Measurements from ENCODE around the gene APOL2.
"Not testable (repeated sequence)": the region's sequence is repeated elsewhere in the genome, so short reads cannot be mapped to it uniquely, and the experiment has no call there.

APOL2 gene, protein sequence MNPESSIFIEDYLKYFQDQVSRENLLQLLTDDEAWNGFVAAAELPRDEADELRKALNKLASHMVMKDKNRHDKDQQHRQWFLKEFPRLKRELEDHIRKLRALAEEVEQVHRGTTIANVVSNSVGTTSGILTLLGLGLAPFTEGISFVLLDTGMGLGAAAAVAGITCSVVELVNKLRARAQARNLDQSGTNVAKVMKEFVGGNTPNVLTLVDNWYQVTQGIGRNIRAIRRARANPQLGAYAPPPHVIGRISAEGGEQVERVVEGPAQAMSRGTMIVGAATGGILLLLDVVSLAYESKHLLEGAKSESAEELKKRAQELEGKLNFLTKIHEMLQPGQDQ

DNA sequence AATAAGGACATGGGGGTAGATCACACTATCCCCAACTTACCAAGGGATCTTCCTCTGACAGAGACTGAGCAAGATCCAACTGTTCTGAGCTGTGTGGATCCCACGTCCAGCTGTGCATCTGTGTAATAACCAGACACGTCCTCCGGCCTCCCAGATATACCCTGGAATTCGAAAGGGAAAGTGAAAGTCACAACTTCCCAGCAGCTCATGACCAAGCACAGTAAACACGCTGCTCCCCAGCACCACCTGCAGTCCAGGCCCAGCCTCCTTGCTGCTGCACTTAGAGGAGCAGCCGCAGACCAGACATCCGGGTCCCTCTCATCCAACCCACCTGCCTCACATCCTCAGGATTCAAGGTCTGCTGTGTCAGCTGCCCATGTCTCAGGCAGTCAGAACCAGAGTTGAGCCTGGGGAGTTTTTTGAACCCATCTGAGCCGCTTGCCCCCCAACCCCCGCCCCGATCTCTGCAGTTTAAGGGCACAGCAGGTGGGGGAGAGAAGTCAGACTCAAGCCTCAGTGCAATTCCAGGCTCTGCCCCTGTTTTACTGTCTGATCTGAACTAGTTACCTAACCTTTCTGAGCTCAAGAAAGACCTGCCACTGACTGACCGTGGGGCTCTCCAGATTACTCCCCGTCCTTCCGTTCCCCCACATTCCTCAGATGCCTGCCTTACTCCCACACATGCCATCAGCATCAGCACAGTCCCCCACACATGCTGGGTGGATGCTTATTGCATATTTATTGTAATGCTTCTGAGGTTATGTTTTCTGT, at the start of gene APOL2:
Gene APOL2, minus strand, starts transcription at position 127 of the 771 bp plus-strand sequence. CDS start 6,365 bp downstream, outside the sequence.
- peak; percentile 87 for DNase-seq

DNA sequence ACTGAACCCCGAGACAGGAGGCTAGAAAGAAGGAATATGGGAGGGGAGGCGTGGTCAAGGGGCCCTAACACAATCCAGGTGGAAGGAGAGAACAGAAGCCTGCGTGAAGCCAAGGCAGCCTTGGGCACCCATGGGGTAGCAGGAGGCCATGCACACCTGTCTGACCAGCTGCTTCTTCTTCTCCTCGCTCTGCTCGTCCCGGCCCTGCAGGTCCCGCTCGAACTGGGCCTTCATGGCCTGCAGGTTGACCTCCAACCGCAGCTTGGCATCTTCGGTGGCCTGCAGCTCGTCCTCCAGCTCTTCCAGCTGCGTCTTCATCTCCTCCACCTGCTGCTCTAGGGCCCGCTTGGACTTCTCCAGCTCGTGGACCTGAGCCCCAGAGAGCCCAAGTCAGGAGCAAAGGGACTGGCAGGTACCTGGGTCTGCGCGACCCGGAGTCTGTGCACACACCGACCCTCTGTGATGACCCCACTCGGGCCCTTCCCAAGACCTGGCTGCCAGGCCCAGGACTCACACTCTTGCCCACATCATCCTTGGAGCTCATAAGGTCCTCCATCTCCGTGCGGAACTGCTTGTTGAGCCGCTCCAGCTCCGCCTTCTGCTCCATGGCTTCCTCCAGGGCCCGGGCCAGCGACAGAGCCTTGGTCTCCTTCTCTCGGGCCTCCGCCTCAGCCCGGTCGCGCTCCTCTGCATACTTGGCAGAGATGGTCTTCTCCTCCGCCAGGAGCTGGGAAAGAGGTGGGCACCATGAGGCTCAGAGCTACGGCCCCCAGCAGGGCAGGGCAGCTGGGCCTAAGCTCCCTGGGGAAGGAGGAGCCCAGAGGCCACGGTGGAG, 49.5 kb upstream of the APOL2 start:
- DNase-seq, result no peak

DNA sequence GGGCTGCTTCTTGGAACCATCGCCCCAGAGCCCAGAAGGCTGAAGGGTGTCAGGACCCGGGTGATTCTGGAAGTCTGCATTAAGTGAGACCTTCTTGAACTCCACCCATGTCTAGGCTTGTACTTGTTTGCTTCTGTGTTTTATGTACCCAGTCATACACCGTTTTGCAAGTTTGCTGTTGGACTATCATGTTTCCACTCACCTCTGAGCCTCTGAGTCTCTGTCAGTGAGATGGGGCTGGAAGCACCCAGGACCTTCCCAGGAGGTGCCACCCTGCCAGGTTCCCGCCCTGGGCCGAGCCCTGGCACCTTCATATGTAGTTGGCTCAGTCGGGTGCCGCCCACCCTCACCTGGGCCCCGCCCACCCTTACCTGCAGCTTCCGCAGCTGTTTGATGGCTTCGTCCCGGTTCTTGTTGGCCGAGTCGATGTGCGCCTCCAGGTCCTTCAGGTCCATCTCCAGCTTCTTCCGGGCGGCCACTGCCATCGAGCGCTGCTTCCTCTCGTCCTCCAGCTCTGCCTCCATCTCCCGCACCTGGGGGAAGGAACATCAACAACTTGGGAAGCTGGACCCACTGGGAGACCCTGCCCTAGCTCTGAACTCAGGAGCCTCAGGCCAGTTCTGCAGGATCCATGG, 48.7 kb upstream of the APOL2 start:
- no peak for DNase-seq

DNA sequence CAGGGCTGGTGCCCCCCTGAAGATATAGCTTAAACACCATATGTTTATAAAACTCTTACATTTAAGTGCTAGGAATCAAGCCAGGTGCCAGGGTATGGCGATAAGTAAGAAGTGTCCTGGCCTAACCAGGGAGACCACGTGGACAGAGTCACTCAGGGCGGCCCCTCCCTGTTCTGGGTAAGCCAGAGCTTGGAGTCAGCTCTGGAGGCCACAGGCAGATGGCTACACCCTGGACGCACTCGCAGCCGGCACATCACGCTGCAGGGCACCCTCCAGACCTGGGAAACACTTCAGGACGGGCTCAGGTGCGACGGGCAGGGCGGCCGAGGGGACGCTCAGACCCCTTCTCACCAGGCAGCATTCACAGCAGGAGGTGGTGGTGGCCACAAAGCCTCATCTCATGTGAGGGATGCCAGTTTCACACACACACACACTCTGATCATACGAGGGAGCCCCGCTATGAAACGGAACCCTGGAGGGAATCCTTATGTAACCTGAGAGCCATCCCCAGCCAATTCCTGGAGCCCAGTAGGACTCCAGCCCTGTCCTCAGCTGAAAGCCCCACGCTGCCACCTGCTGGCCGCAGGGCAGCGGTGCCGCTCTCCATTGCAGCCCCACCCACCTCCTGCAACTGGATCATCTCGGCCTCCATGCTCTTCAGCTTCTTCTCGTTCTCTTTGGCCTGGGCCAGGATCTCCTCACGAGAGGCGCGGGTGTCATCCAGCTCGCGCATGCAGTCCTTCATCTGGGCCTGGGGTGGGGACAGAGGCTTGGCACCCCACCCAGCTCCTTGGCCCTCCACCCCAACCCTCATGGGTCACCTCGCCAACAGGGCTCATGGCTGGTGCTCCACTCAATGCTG, 47.0 kb upstream of the APOL2 start:
- peak; percentile 59 for DNase-seq

DNA sequence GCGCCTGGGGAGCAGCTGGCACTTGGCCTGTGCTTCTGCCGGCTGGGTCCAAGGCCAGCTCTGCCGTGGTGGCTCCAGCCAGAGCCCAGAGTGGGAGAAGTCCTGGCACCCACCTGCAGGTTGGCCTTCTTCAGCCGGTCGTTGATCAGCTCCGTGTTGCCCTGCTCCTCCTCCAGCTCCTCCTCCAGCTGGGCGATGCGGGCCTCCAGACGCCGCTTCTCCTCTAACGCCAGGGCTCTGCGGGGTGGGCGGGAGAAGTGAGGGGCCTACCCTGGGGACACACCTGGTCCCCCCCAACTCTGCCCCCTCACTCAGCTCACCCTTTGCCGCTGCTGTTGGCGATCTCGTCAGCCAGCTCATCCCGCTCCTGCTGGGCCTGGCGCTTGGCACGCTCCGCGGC, 46.2 kb upstream of the APOL2 start:
- DNase-seq, result no peak

DNA sequence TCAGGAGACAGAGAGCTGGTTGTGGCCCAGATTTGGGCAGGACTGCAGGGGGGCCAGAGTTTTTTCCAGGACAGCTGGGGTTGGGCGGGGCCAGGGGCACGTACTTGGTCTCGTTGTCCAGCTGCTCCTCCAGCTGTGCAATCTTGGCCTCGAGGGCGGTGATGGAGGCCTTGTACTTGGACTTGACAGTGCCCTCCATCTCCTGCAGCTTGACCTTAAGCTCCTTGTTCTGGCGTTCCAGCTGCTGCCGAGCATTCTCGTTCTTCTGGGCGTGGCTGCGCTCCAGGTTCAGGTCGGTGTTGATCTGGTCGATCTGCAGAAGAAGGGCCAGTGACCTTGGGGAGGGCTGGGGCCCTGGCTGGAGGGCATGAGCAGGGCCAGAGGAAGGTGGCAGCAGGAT, 45.7 kb upstream of the APOL2 start:
- no peak for DNase-seq

DNA sequence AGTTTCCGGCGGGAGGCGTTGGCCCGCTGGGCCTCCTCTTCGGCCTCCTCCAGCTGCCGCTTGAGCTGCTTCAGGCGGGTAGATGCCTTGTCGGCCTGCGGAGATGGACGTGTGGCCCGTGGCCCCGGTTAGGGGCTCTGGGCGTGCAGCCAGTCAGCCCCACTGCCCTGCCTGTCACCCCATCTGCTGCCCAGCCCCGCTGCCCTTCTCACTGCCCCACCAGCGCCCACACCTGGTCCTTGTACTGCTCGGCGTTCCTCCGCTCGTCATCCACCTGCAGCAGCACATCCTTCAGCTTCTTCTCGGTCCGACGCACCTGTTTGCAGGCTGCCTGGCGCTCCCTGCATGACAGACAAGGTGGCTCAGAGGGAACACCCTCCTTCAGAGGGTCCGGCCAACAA, 44.8 kb upstream of the APOL2 start:
- no peak for DNase-seq

DNA sequence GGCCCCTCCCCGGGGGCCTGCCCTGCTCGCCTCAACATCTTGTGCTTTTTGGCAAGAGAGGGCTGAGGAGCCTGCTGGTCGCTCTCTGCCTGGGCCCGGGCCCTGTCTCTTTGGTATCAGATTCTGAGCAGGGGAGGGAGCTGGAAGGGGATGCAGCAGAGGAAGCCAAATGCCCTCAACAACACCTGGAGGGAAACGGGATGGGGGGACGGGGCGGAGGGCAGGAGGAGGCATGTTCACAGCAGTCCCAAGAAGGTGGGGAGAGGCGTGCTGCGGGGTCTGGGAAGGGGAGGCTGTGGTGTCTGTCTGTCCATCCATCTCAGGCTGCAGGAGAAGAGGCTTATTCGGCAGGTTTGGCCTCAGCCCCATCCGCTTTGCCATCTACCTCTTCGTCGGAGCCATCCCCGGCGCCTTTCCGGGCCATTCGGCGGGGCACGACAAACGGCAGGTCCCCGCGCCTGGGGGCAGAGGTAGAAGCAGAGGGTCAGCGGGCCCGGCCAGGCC, 43.1 kb upstream of the APOL2 start:
- DNase-seq, result no peak

DNA sequence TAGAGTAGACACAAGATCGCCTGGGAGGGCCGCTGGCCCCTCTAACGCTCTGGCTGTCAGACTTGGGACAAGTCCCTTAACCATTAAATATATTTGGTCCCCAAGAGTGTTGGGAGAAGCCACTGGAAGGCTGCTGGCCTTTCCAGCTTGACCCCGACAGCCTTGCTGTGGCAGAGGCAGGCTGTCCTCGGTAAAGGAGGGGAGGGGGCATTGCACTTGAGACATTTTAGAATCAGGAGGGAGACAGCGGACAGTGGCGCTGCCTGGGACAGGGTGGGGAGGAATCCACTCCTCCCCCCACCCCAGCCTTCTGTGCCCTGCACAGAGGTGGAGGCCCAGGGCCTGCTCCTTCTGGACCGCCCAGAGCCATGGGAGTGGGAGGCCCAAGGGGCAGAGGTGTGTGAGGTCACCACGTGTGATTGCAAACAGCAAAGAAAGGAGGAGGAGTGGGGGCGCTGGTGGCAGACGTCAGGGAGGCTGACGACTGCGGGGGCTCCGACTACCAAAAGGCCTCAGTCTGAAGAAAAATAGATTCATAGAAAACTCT, 42.5 kb upstream of the APOL2 start:
- DNase-seq, result no peak

DNA sequence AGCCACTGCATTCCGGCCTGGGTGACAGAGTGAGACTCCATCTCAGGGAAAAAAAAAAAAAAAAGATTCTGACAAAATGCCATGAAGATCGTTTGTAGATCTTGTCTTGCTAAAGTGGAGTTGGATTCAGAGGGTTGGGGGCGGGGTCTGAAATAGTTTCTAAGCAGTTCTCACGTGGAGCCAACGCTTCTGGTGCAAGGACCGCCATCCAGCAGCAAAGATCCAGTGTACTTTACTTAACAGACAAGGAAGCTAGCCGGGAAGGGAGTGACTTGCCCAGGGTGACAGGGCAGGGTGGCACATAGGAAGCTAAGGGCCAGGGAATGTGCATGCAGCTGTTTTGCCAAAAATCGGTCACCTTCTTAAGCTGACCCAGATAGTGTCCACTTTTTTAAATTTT, 41.1 kb upstream of the APOL2 start:
- DNase-seq, result no peak

DNA sequence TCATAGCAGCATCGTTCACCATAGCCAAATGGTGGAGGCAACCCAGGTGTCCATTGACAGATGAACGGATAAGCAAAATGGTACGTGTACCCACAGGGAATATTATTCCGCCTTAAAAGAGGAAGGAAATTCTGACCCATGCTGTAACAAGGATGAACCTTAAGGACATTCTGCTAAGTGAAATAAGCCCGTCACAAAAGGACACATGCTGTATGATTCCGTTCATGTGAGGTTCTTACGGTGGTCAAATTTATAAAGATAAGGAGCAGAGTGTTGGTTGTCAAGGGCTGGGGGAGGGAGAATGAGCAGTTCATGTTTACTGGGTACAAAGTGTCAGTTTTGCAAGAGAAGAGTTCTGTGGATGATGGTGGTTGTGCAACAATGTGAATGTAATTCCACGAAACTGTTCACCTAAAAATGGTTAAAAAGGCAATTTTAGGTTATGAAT, 39.9 kb upstream of the APOL2 start:
- no peak for DNase-seq

DNA sequence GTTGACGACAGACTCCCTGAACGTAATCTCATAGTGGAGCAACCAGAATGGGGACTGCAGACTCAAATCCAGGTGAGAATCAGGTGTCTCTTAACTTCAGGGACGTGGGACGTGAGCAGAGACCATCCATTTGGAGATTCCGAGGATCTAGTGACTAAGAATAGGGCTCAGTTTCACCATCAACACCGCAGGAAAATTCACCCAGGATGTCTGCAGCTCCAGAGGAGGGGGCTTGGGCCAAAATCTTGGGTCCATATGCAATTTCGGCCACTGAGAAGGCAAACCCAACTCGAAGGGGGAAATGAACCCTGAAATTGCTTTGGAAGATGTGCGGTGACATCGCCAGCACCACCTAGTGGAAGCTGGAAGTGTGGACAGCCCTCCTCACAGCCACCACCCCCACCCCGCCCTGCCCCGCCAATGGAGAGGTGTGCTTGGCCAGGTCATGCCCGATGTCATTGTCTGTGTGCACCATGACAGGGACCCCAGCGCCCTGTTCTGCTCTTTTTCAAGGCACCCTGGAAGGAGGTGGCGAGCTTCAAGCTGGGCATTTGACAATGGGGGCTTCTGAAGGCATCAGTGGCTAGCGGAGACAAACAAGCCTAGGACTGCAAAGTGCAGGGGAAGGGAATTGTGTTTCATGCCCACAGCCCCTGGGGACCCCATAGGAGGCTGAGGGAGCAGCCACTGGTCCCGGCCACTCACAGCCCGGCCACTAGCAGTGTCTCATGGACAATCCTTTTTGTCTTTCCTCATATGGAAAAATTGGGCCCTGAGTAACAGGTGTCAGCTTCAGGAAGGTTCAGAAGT, 38.4 kb upstream of the APOL2 start:
- peak; percentile 63 for DNase-seq

DNA sequence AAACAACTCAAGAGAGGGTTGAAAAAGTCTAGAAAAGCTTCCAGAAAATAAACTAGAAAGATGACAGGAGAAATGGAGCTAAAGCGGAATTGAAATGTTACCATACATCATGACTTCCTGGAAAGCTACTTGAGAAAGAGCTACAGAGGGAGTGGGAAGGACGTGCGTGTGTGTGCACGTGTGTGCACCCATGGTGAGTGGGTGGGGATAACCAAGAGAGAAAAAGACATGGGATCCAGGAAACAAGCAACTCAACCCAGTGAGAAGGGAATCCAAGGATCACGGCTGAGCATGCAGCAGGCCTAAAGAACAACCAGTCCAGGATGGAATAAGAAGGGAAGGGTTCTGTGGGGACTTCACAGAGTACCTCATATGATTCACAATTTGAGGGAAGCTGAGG, 35.2 kb upstream of the APOL2 start:
- DNase-seq, result no peak

DNA sequence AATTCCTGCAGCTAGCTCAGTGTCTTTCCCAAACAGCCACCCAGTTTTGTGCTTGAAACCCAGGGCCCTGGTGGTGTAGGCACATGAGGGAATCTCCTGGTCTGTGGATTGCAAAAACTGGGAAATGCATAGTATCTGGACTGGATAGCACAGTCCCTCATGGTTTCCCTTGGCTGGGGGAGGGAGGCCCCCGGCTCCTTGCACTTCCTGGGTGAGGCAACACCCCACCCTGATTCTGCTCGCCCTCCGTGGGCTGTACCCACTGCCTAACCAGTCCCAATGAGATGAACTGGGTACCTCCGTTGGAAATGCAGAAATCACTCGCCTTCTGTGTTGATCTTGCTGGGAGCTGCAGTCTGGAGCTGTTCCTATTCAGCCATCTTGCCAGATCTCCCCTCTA, 32.6 kb upstream of the APOL2 start:
- DNase-seq, result not testable (repeated sequence)

DNA sequence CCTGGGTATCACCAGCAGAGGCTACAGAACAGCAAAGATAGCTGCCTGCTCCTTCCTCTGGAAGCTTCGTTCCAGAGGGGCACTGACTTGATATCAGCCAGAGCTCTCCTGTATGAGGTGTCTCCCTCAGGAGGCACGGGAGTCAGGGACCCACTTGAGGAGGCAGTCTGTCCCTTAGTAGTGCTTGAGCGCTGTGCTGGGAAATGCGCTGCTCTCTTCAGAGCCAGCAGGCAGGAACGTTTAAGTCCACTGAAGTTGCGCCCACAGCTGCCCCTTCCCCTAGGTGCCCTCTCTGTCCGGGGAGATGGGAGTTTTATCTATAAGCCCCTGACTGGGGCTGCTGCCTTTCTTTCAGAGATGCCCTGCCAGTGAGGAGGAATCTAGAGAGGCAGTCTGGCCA, 31.9 kb upstream of the APOL2 start:
- DNase-seq, result not testable (repeated sequence)

DNA sequence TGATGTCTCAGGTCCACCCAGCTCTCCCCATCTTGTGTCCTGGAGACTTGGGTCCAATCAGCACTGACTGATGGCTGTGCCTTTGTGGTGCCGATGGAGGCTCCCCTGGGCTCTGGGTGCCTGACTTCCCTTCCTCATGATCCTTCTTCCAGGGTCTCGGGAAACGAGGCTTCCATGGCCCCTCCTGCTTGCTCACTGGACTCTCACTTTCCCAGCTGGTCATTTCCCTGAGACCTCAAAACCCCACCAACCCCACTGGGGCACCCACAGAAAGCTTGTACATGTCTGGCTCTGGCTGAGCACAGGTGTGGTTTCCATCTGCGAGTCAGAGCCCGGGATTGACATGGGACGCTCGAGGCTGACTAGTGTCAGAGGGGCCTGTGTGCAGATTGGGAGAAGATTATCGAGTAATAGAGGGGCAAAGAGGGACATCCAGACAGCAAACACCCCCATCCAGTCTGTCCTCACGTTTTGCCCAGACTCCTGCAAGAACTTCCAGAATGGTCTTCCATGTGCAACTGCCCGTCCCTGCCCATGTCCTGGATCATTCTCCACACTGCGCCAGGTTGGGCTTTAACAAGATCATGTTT, 28.7 kb upstream of the APOL2 start:
- no peak for DNase-seq

DNA sequence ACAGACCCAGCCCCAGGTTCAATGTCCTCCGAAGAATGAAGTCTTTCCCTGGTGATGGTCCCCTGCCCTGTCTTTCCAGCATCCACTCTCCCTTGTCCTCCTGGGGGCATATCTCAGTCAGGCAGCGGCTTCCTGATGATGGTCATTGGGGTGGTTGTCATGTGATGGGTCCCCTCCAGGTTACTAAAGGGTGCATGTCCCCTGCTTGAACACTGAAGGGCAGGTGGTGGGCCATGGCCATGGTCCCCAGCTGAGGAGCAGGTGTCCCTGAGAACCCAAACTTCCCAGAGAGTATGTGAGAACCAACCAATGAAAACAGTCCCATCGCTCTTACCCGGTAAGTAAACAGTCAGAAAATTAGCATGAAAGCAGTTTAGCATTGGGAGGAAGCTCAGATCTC, 27.7 kb upstream of the APOL2 start:
- DNase-seq, result no peak

DNA sequence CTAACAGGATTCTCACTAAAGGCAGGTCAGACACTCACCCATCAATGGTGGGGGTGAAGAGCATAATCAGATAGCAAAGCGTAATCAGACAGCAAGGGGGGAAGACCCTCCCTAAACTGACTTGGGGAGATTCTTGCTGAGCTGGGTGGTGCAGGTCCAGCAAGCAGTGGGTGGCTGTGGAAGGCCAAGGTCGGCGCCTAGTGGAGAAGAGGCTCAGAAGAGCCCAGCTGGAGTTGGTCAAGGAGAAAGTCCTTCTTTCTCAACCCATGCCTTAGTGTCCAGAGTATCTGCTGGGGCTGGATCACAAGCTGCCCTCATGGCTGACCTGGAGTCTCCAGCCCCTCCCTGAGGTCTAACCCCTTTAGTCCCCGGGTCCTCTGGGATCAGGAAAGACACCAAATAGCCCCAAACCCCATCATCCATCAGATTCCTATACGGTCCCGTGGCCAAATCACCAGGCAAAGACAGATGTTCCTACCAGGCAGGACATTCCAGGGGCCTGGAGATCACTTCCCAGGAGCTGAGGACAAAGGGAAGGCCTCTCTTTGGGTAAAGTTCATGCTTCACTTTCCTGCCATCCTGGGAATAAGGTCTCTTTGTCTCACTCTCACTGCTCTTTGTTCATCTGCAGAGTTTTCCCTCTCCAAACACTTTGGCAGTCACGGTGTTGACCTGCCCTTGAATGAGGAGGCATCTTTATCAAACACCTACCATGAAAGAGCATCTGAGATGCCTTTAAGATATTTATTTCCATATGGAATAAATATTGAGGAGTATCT, 24.7 kb upstream of the APOL2 start:
- DNase-seq, result not testable (repeated sequence)

DNA sequence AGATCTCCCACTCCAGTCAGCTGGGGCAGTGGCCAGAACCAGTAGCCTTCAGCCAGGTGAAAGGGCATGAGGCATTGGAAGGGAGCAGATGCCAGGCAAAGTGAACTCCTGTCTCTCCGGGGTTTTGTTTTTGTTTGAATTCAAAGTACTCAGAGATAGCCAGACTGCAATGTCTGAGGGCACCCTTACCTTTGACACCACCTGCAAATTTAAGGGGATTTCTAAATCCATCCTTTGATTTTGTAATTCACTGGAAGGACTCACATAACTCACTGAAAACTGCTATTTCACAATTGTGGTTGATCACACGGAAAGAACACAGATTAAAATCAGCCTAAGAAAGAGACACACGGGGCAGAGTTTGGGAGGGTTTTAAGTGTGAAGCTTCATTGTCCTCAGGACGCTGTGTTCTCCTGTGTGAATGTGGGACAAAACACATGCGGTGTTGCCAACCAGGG, 23.9 kb upstream of the APOL2 start:
- DNase-seq, result not testable (repeated sequence)

Data from CD4-positive, alpha-beta T cell treated with Interferon gamma for 1 hour (primary cell).